Measurements from ENCODE around the gene SCGB1A1. TPM values are rescaled to one million over a fixed set of nuclear protein-coding genes. Genes with fewer than 3 reads are reported as not detected.

SCGB1A1 gene
- total RNA-seq, 6 experiments from 2014 or later, result not detected

GRCh38 chr11:62452839-62453468, 34.1 kb downstream of the SCGB1A1 start:
- H3K27me3 Mint-ChIP-seq (ENCODE audit: insufficient read depth), result peaks cover 1% of the 10 kb centered on the region
- no peaks in the 10 kb centered on the region for H3K36me3 Mint-ChIP-seq (ENCODE audit: low read depth)
- H3K27ac Mint-ChIP-seq, result no peak overlapping the region
- no peak overlapping the region for H3K4me3 Mint-ChIP-seq
- DNase-seq, result no peak
- no peaks in the 10 kb centered on the region for H3K9me3 Mint-ChIP-seq
- no peaks in the 10 kb centered on the region for H3K4me1 Mint-ChIP-seq (ENCODE audit: low read depth)
- TF ChIP-seq CTCF (IDR thresholded peaks at IDR 0.05), result no peak

GRCh38 chr11:62456630-62457029, 37.8 kb downstream of the SCGB1A1 start:
- Mint-ChIP-seq H3K9me3 (no peaks in the 10 kb centered on the region), H3K4me1 (ENCODE audit: low read depth) (peaks cover 7% of the 10 kb centered on the region), H3K36me3 (ENCODE audit: low read depth) (no peaks in the 10 kb centered on the region), H3K27ac (no peak overlapping the region), H3K4me3 (no peak overlapping the region), H3K27me3 (ENCODE audit: insufficient read depth) (peaks cover 1% of the 10 kb centered on the region)
- TF ChIP-seq CTCF (IDR thresholded peaks at IDR 0.05), result no peak
- no peak for DNase-seq

- no peaks in the 10 kb centered on the region for H3K9me3 Mint-ChIP-seq
- no peak for DNase-seq
- H3K27me3 Mint-ChIP-seq (ENCODE audit: insufficient read depth), result peaks cover 1% of the 10 kb centered on the region
- H3K36me3 Mint-ChIP-seq (ENCODE audit: low read depth), result no peaks in the 10 kb centered on the region
- peaks cover 16% of the 10 kb centered on the region for H3K4me1 Mint-ChIP-seq (ENCODE audit: low read depth)
- no peak overlapping the region for H3K27ac Mint-ChIP-seq
- TF ChIP-seq CTCF (IDR thresholded peaks at IDR 0.05), result no peak
- no peak overlapping the region for H3K4me3 Mint-ChIP-seq
Measured at GRCh38 chr11:62457478-62457877, 38.6 kb downstream of the SCGB1A1 start.

GRCh38 chr11:62458212-62459002, 39.6 kb downstream of the SCGB1A1 start:
- TF ChIP-seq CTCF (IDR thresholded peaks at IDR 0.05), result no peak
- no peak overlapping the region; the same call in 1 of the 2 replicates for H3K27ac Mint-ChIP-seq

GRCh38 chr11:62459080-62459479, 40.2 kb downstream of the SCGB1A1 start:
- H3K4me1 Mint-ChIP-seq (ENCODE audit: low read depth), result peaks cover 23% of the 10 kb centered on the region
- no peak overlapping the region; the same call in 1 of the 2 replicates for H3K27ac Mint-ChIP-seq
- H3K36me3 Mint-ChIP-seq (ENCODE audit: low read depth), result no peaks in the 10 kb centered on the region
- no peak overlapping the region for H3K4me3 Mint-ChIP-seq
- H3K27me3 Mint-ChIP-seq (ENCODE audit: insufficient read depth), result peaks cover 1% of the 10 kb centered on the region
- no peaks in the 10 kb centered on the region for H3K9me3 Mint-ChIP-seq
- no peak for DNase-seq
- TF ChIP-seq CTCF (IDR thresholded peaks at IDR 0.05), result no peak

More at GRCh38 chr11:62458212-62459002, 39.6 kb downstream of the SCGB1A1 start:
- Mint-ChIP-seq H3K9me3 (no peaks in the 10 kb centered on the region), H3K27me3 (ENCODE audit: insufficient read depth) (peaks cover 1% of the 10 kb centered on the region), H3K36me3 (ENCODE audit: low read depth) (no peaks in the 10 kb centered on the region), H3K4me3 (no peak overlapping the region), H3K4me1 (ENCODE audit: low read depth) (peaks cover 21% of the 10 kb centered on the region)
- DNase-seq, result no peak
